ENCODE data around the gene GLT6D1. TPM values are rescaled to one million over a fixed set of nuclear protein-coding genes. Genes with fewer than 3 reads are reported as not detected.
"Not testable (repeated sequence)": the region's sequence is repeated elsewhere in the genome, so short reads cannot be mapped to it uniquely, and the experiment has no call there.

GLT6D1 gene
- total and polyA plus RNA-seq, 7 donors, result not detected

- no peak for TF ChIP-seq EP300 (IDR thresholded peaks at IDR 0.05)
- TF ChIP-seq CTCF (IDR thresholded peaks at IDR 0.05), result no peak
- no peak for TF ChIP-seq POLR2A (IDR thresholded peaks at IDR 0.05)
- no peak for TF ChIP-seq POLR2AphosphoS5 (IDR thresholded peaks at IDR 0.05)
- Histone ChIP-seq H3K4me1 (no peaks in the 10 kb centered on the region), H3K4me3 (no peak overlapping the region), H3K36me3 (no peaks in the 10 kb centered on the region), H3K9me3 (no peaks in the 10 kb centered on the region), H3K27ac (no peak overlapping the region), H3K27me3 (peaks cover 0 to 2% (median 0%) of the 10 kb centered on the region in 3 donors)
- intact Hi-C loops (cut with DNase I), result no loop called here
- DNase-seq, result no peak
- 77 to 85% methylated on average over 22 of the region's 22 CpGs for WGBS, 2 donors
Observed at GRCh38 chr9:135677641-135678168, 38.4 kb upstream of the GLT6D1 start.

- no peaks in the 10 kb centered on the region for H3K36me3 ChIP-seq
- no peak for DNase-seq
- H3K27ac ChIP-seq, result no peak overlapping the region
- peaks cover 0 to 2% (median 0%) of the 10 kb centered on the region in 3 donors for H3K27me3 ChIP-seq
- intact Hi-C loops (cut with DNase I), result no loop called here
- no peaks in the 10 kb centered on the region for H3K9me3 ChIP-seq
- WGBS, 2 donors, result 85 to 86% methylated on average over 13 of the region's 13 CpGs
- TF ChIP-seq CTCF (IDR thresholded peaks at IDR 0.05) (no peak), POLR2A (IDR thresholded peaks at IDR 0.05) (no peak), EP300 (IDR thresholded peaks at IDR 0.05) (no peak), POLR2AphosphoS5 (IDR thresholded peaks at IDR 0.05) (no peak)
- H3K4me1 ChIP-seq, result no peaks in the 10 kb centered on the region
- H3K4me3 ChIP-seq, result no peak overlapping the region
Observed at GRCh38 chr9:135676891-135677290, 37.6 kb upstream of the GLT6D1 start.

GRCh38 chr9:135674977-135675376 is 35.6 kb upstream of the GLT6D1 start:
- Histone ChIP-seq H3K4me1 (no peaks in the 10 kb centered on the region), H3K9me3 (no peaks in the 10 kb centered on the region), H3K27ac (no peak overlapping the region), H3K27me3 (peaks cover 0 to 4% (median 0%) of the 10 kb centered on the region in 3 donors), H3K36me3 (no peaks in the 10 kb centered on the region), H3K4me3 (no peak overlapping the region)
- 72 to 74% methylated on average over 10 of the region's 10 CpGs for whole genome bisulfite sequencing, 2 donors
- intact Hi-C loops (cut with DNase I), result no loop called here
- DNase-seq, result no peak
- TF ChIP-seq POLR2AphosphoS5 (IDR thresholded peaks at IDR 0.05), result no peak
- TF ChIP-seq POLR2A (IDR thresholded peaks at IDR 0.05), result no peak
- no peak for TF ChIP-seq CTCF (IDR thresholded peaks at IDR 0.05)
- TF ChIP-seq EP300 (IDR thresholded peaks at IDR 0.05), result no peak

- H3K27ac ChIP-seq, result no peak overlapping the region
- WGBS, 2 donors, result 75 to 90% methylated on average over 8 of the region's 8 CpGs
- H3K4me3 ChIP-seq, result no peak overlapping the region
- intact Hi-C loops (cut with DNase I), result no loop called here
- DNase-seq, result no peak
- H3K9me3 ChIP-seq, result no peaks in the 10 kb centered on the region
- TF ChIP-seq POLR2AphosphoS5 (IDR thresholded peaks at IDR 0.05), result no peak
- TF ChIP-seq EP300 (IDR thresholded peaks at IDR 0.05), result no peak
- no peak for TF ChIP-seq POLR2A (IDR thresholded peaks at IDR 0.05)
- TF ChIP-seq CTCF (IDR thresholded peaks at IDR 0.05), result no peak
- peaks cover 0 to 12% (median 0%) of the 10 kb centered on the region in 3 donors for H3K27me3 ChIP-seq
- H3K4me1 ChIP-seq, result no peaks in the 10 kb centered on the region
- H3K36me3 ChIP-seq, result no peaks in the 10 kb centered on the region
Observed at GRCh38 chr9:135673941-135674340, 34.6 kb upstream of the GLT6D1 start.

- intact Hi-C loops (cut with DNase I); H3K9me3 ChIP-seq; H3K36me3 ChIP-seq; DNase-seq; H3K27ac ChIP-seq; H3K4me1 ChIP-seq; H3K4me3 ChIP-seq: not testable (repeated sequence)
- peaks cover 0 to 12% (median 0%) of the 10 kb centered on the region in 3 donors for H3K27me3 ChIP-seq
- 72 to 83% methylated on average over 7 of the region's 7 CpGs for WGBS, 2 donors
Observed at GRCh38 chr9:135672786-135673185, 33.4 kb upstream of the GLT6D1 start.

Measured in sigmoid colon (tissue), 7 donors.